K562 (cell line): ENCODE measurements around the gene ZNF799. TPM values are rescaled to one million over a fixed set of nuclear protein-coding genes. Genes with fewer than 3 reads are reported as not detected.
A peak's percentile ranks its signal among the peaks of the same experiment; 100 is the strongest.

Experiments used
- ATAC-seq: fragments of 200-7000 bp; cut with Tn5 transposase; 3 replicates; pipeline ENCODE4 v1.9.1; 2020; ENCODE audit warnings: moderate library complexity
- BruUV-seq: library from RNA; stranded (reverse); fragments of 400-500 nt; replicated peaks from 2 replicates; lab custom pipeline; 2021; lab: Mats Ljungman, UMichigan
- CTCF ChIA-PET: fragments of 300-600 bp; formaldehyde crosslinking; extraction: SDS; loops from one replicate; lab custom pipeline; 2021; ENCODE audit warnings: low intra/inter-chr PET ratio; lab: Yijun Ruan, JAX
- POLR2A ChIA-PET: fragments of 300-600, 350-650 bp; sonication (Branson Sonifier 250); formaldehyde crosslinking; extraction: SDS; loops from one replicate; lab custom pipeline; 2021; ENCODE audit warnings: antibody characterized with exemption, inconsistent platforms; lab: Yijun Ruan, JAX
- DNase-seq, 4 experiments: peaks; one replicate each; pipeline versions ENCODE4 v3.0.0 to v3.0.0-alpha.2; 2011 to 2018; ENCODE audit warnings: low spot score in 3 of 4, mixed read lengths in 3 of 4; ENCODE audit errors: extremely low read depth in 1 of 4
- FAIRE-seq: peaks from 2 replicates; lab custom pipeline; 2011; peaks lifted over from hg19 to GRCh38; lab: Jason Lieb, UNC
- H2AFZ ChIP-seq: 2 replicates; pipeline ENCODE4 v1.6.0; 2011; ENCODE audit warnings: low read depth, low read length, control low read depth, inconsistent platforms
- H3K27ac ChIP-seq: fragments of 200-600 bp; 3 replicates; pipeline ENCODE4 v1.8.0; 2011; ENCODE audit warnings: low read depth, mild to moderate bottlenecking, control low read depth, inconsistent platforms, low read length, moderate library complexity, mixed read lengths; ENCODE audit errors: extremely low read depth
- H3K27me3 ChIP-seq, 2 experiments: fragments of 300-600 bp in 1 of 2; 2 replicates in 1 of 2; 3 replicates in 1 of 2; pipeline versions ENCODE4 v1.6.0 to v1.8.0; 2011; ENCODE audit warnings: inconsistent platforms in 2 of 2, low read length in 2 of 2, mild to moderate bottlenecking in 1 of 2, mixed read lengths in 1 of 2, moderate library complexity in 1 of 2; ENCODE audit not compliant: control insufficient read depth in 2 of 2, insufficient read depth in 2 of 2
- H3K36me3 ChIP-seq: fragments of 300-600 bp; 3 replicates; pipeline ENCODE4 v1.8.0; 2011; ENCODE audit warnings: mild to moderate bottlenecking, low read length, inconsistent platforms; ENCODE audit not compliant: control insufficient read depth, insufficient read depth
- H3K4me1 ChIP-seq, 2 experiments: fragments of 200-600 bp in 1 of 2; replicated peaks in 1 of 2; 2 replicates in 1 of 2; 3 replicates in 1 of 2; pipeline versions ENCODE4 v1.5.1 to v1.8.0; 2011; ENCODE audit warnings: inconsistent platforms in 2 of 2, low read length in 2 of 2, mild to moderate bottlenecking in 1 of 2, mixed read lengths in 1 of 2, moderate library complexity in 1 of 2; ENCODE audit not compliant: control insufficient read depth in 2 of 2, insufficient read depth in 2 of 2
- H3K4me2 ChIP-seq: 2 replicates; pipeline ENCODE4 v1.6.1; 2011; ENCODE audit warnings: low read length, control low read depth, inconsistent platforms, mixed read lengths; ENCODE audit not compliant: insufficient read depth
- H3K4me3 ChIP-seq: fragments of 200-600 bp; sonication (generic), shearing (Covaris generic); 2 replicates; pipeline ENCODE4 v1.5.1; 2016; ENCODE audit warnings: control low read depth, inconsistent platforms
- H3K79me2 ChIP-seq: fragments of 200-600 bp; 3 replicates; pipeline ENCODE4 v1.8.0; 2011; ENCODE audit warnings: low read length, inconsistent platforms; ENCODE audit not compliant: control insufficient read depth, insufficient read depth
- H3K9ac ChIP-seq, 2 experiments: 2 replicates each; pipeline versions ENCODE4 v1.6.0 to v1.6.1; 2011; ENCODE audit warnings: low read depth in 2 of 2, low read length in 2 of 2, control low read depth in 1 of 2, inconsistent platforms in 1 of 2, mild to moderate bottlenecking in 1 of 2, mixed read lengths in 1 of 2; ENCODE audit not compliant: insufficient read depth in 1 of 2
- H3K9me1 ChIP-seq: one replicate; pipeline ENCODE4 v1.6.0; 2011; ENCODE audit warnings: inconsistent platforms, mild to moderate bottlenecking, low read length, moderate library complexity; ENCODE audit not compliant: control insufficient read depth, insufficient read depth
- H3K9me3 ChIP-seq: replicated peaks from 2 replicates; pipeline ENCODE4 v1.5.1; 2011; ENCODE audit warnings: low read depth, low read length, inconsistent platforms; ENCODE audit not compliant: control insufficient read depth, insufficient read depth
- H4K20me1 ChIP-seq: replicated peaks from 2 replicates; pipeline ENCODE4 v1.6.1; 2011; ENCODE audit warnings: low read length, inconsistent platforms, mixed read lengths; ENCODE audit not compliant: control insufficient read depth, insufficient read depth
- ATF2 ChIP-seq: sonication (generic); formaldehyde crosslinking; IDR thresholded peaks from 2 replicates; pipeline ENCODE4 v1.8.1; 2022; ENCODE audit warnings: missing genetic modification reagents
- CCNT2 ChIP-seq: IDR thresholded peaks from 2 replicates; pipeline ENCODE4 v1.6.1; 2011; ENCODE audit warnings: borderline replicate concordance, low read depth, mild to moderate bottlenecking, moderate library complexity, mixed read lengths, low read length; ENCODE audit not compliant: insufficient read length; ENCODE audit errors: extremely low read depth
- DIDO1 ChIP-seq: fragments of 450-650 bp; IDR thresholded peaks from 2 replicates; pipeline ENCODE4 v1.6.1; 2016; ENCODE audit warnings: low read depth, missing biosample characterization, missing genetic modification characterization
- EHMT2 ChIP-seq: fragments of 450-650 bp; IDR thresholded peaks from 2 replicates; pipeline ENCODE4 v1.6.1; 2018; ENCODE audit warnings: antibody characterized with exemption
- FIP1L1 ChIP-seq: fragments of 200-400 bp; formaldehyde crosslinking; IDR thresholded peaks from 2 replicates; pipeline ENCODE4 v1.6.1; 2018; ENCODE audit warnings: mild to moderate bottlenecking, low read depth, low read length; ENCODE audit not compliant: poor library complexity, severe bottlenecking
- GATAD2A ChIP-seq: fragments of 450-650 bp; IDR thresholded peaks from 2 replicates; pipeline ENCODE4 v1.6.1; 2017
- KLF13 ChIP-seq: fragments of 450-650 bp; IDR thresholded peaks from 2 replicates; pipeline ENCODE4 v1.6.1; 2016; ENCODE audit warnings: missing genetic modification characterization, low read depth, mild to moderate bottlenecking, missing compliant biosample characterization, moderate library complexity, borderline replicate concordance
- KLF6 ChIP-seq: fragments of 250-450 bp; sonication (Bioruptor Pico); IDR thresholded peaks from 2 replicates; pipeline ENCODE4 v1.4.0; 2020; ENCODE audit warnings: mild to moderate bottlenecking, moderate library complexity, borderline replicate concordance
- NRF1 ChIP-seq, 2 experiments: fragments of 450-650 bp; IDR thresholded peaks in 1 of 2; conservative IDR thresholded peaks in 1 of 2; 2 replicates each; pipeline ENCODE4 v1.6.1; 2014; ENCODE audit warnings: mild to moderate bottlenecking in 2 of 2
- POLR2G ChIP-seq: fragments of 200-400 bp; formaldehyde crosslinking; IDR thresholded peaks from 2 replicates; pipeline ENCODE4 v1.6.1; 2017; ENCODE audit warnings: low read depth, mild to moderate bottlenecking, antibody characterized with exemption, low read length, moderate library complexity
- POLR2H ChIP-seq: IDR thresholded peaks from 2 replicates; pipeline ENCODE4 v1.6.1; 2016; ENCODE audit warnings: missing genetic modification characterization, low read depth, mild to moderate bottlenecking, control low read depth, missing compliant biosample characterization, moderate library complexity
- PPARD ChIP-seq: fragments of 250-450 bp; sonication (Bioruptor Pico); IDR thresholded peaks from 2 replicates; pipeline ENCODE4 v1.8.0; 2022; ENCODE audit warnings: inconsistent platforms, mild to moderate bottlenecking, moderate library complexity
- RB1 ChIP-seq: fragments of 450-650 bp; IDR thresholded peaks from 2 replicates; pipeline ENCODE4 v1.6.1; 2017; ENCODE audit warnings: low read depth, mild to moderate bottlenecking
- TCF3 ChIP-seq: sonication (generic); formaldehyde crosslinking; IDR thresholded peaks from 2 replicates; pipeline ENCODE4 v1.4.0; 2020; ENCODE audit warnings: mild to moderate bottlenecking, missing genetic modification reagents
- VEZF1 ChIP-seq: fragments of 200-800 bp; sonication (Bioruptor generic); IDR thresholded peaks from 2 replicates; pipeline ENCODE4 v1.6.1; 2017; ENCODE audit warnings: missing genetic modification characterization, missing compliant biosample characterization
- ZNF445 ChIP-seq: fragments of 250-450 bp; sonication (Bioruptor Pico); IDR thresholded peaks from 2 replicates; pipeline ENCODE4 v1.4.0; 2020; ENCODE audit warnings: low read depth, mild to moderate bottlenecking, moderate library complexity
- ZNF511 ChIP-seq: sonication (generic); formaldehyde crosslinking; IDR thresholded peaks from 2 replicates; pipeline ENCODE4 v1.8.0; 2022; ENCODE audit warnings: mild to moderate bottlenecking, missing genetic modification reagents
- ZNF695 ChIP-seq: fragments of 450-650 bp; formaldehyde crosslinking; IDR thresholded peaks from 2 replicates; pipeline ENCODE4 v1.4.0; 2020; ENCODE audit warnings: mild to moderate bottlenecking, moderate library complexity
- WGBS: fragments of 100-300 bp; shearing (Covaris generic); methylation state at CpG from one replicate; pipeline ENCODE4 v1.1.6; 2016; ENCODE audit warnings: low coverage, mixed read lengths; ENCODE audit not compliant: insufficient coverage; ENCODE audit errors: missing lambda C conversion rate; 5-methylcytosine and 5-hydroxymethylcytosine counted together
- in situ Hi-C: fragments of 300-500 bp; cut with MboI; formaldehyde crosslinking; loops from 4 replicates; pipeline ENCODE4 v1.15.0; 2018; ENCODE audit warnings: inconsistent platforms, mixed read lengths
- intact Hi-C: fragments of 100-400 bp; cut with micrococcal nuclease; formaldehyde crosslinking; loops from 2 replicates; pipeline ENCODE4 v1.14.2; 2022
- polyA plus RNA-seq, 8 experiments: library from polyadenylated mRNA; depleted of rRNA in 4 of 8; stranded (reverse) in 5 of 8; unstranded in 3 of 8; fragments of >200 nt; fragmentation: Nextera tagmentation in 2 of 8; fragmentation: Illumina TruSeq in 1 of 8; extraction: Ambion mirVana in 2 of 8; extraction: Trizol in 1 of 8; gene quantifications; 2 replicates each; pipeline versions ENCODE4 v1.2.1 to v1.2.3, GENCODE V29; 2011 to 2014; ENCODE audit warnings: inconsistent platforms in 1 of 8, missing spikeins in 1 of 8
- total RNA-seq, 7 experiments: library from RNA; depleted of rRNA in 6 of 7; stranded (reverse); fragments of >200 nt in 6 of 7; fragmentation: Illumina TruSeq in 2 of 7; extraction: Trizol in 2 of 7; gene quantifications; 2 replicates each; pipeline versions ENCODE4 v1.2.1 to v1.2.3, GENCODE V29; 2011 to 2021; ENCODE audit warnings: low replicate concordance in 1 of 7

ZNF799 gene
- total and polyA plus RNA-seq, 9 of the 15 experiments (the other 6 are each of a cell fraction or from before 2014, with no cell fraction given): 0.63 to 5.5 (median 2.9) TPM

- DNase-seq: peak; percentile 89 to 96 (median 92)
- Histone ChIP-seq H3K9me1 (no peaks in the 10 kb centered on the region), H4K20me1 (no peaks in the 10 kb centered on the region), H3K4me2 (peak within 1 kb of the TSS; percentile 79), H3K9ac (peak within 1 kb of the TSS; percentile 86 to 97), H3K4me1 (peaks cover 3 to 16% of the 10 kb centered on the region in 2 experiments; a peak in 4 of 5 replicates), H3K27ac (peak within 1 kb of the TSS; percentile 84), H3K27me3 (no peaks in the 10 kb centered on the region; a peak in 1 of 5 replicates), H2AFZ (peak within 1 kb of the TSS; percentile 96), H3K79me2 (peaks cover 8% of the 10 kb centered on the region; the same call in 1 of the 3 replicates), H3K9me3 (no peaks in the 10 kb centered on the region), H3K4me3 (peak within 1 kb of the TSS; percentile 84), H3K36me3 (no peaks in the 10 kb centered on the region)
- POLR2A ChIA-PET: interaction anchor here (0.5 to 1.8 kb wide), 19 partner anchors 9 to 652 kb away, joined by 3 to 7 read pairs (median 3); partner anchors contain the start of genes FBXW9, ZNF20, ZNF563 and ZNF799
- CTCF ChIA-PET: no interaction called here
- BruUV-seq: TSS peak; percentile 72
- peak; percentile 99 for ATAC-seq
- WGBS: 1% methylated on average over 36 of the region's 51 CpGs
- in situ Hi-C loops (no loop called here), intact Hi-C loops (loop anchor here (2.0 kb wide), 1 partner anchor 71 kb away; the partner anchor contains the start of gene ZNF44)
- FAIRE-seq: peak; percentile 99
- TF ChIP-seq KLF6 (no peak), ATF2 (CRISPR knock-in tag) (no peak), PPARD (CRISPR knock-in tag) (no peak), ZNF695 (CRISPR knock-in tag) (no peak), DIDO1 (tag) (no peak), GATAD2A (peak; percentile 67; the same call in 1 of the 2 replicates), TCF3 (CRISPR knock-in tag) (no peak), POLR2G (peak; percentile 95), CCNT2 (peak; percentile 25), RB1 (peak; percentile 69), ZNF511 (CRISPR knock-in tag) (peak; percentile 47; the same call in 1 of the 2 replicates), VEZF1 (peak; percentile 69), ZNF445 (no peak), NRF1 (conservative IDR thresholded peaks at IDR 0.05 in 1 of 2, IDR thresholded peaks at IDR 0.05 in 1 of 2) (peak; percentile 36 to 64; a peak in 3 of 4 replicates), POLR2H (tag) (peak; percentile 65), FIP1L1 (peak; percentile 50), KLF13 (tag) (no peak), EHMT2 (no peak)
Measured at GRCh38 chr19:12365236-12366162, 35.6 kb downstream of the ZNF799 start, which contains the start of gene ZNF442. Gene ZNF442, minus strand, starts transcription at chr19:12365683. Its CDS starts 2,052 bp downstream, at chr19:12363631.
